GM12878 (cell line): ENCODE data around the gene GTPBP1. TPM values are rescaled to one million over a fixed set of nuclear protein-coding genes. Genes with fewer than 3 reads are reported as not detected.

Experiments
- ATAC-seq: fragments of 200-7000 bp; cut with Tn5 transposase; 3 replicates; pipeline ENCODE4 v1.9.1; 2020; ENCODE audit warnings: mild to moderate bottlenecking, moderate library complexity
- BruUV-seq: library from RNA; stranded (reverse); fragments of 400-500 nt; replicated peaks from 2 replicates; lab custom pipeline; 2021; lab: Mats Ljungman, UMichigan
- CTCF ChIA-PET: fragments of 300-600 bp; sonication (Branson Sonifier 250); formaldehyde crosslinking; extraction: SDS; loops from one replicate; lab custom pipeline; 2021; ENCODE audit warnings: inconsistent platforms; lab: Yijun Ruan, JAX
- POLR2A ChIA-PET: fragments of 350-600 bp; formaldehyde crosslinking; extraction: SDS; loops from one replicate; lab custom pipeline; 2021; ENCODE audit warnings: inconsistent platforms; lab: Charles Lee
- RAD21 ChIA-PET: fragments of 300-600 bp; sonication (Branson Sonifier 250); formaldehyde crosslinking; loops from one replicate; lab custom pipeline; 2023; ENCODE audit warnings: antibody characterized with exemption; ENCODE audit not compliant: unreplicated experiment; lab: Charles Lee
- SMC1A ChIA-PET: fragments of 300-600 bp; sonication (Branson Sonifier 250); formaldehyde crosslinking; loops from one replicate; lab custom pipeline; 2023; ENCODE audit not compliant: unreplicated experiment, uncharacterized antibody; lab: Charles Lee
- DNase-seq: peaks from one replicate; pipeline ENCODE4 v3.0.0-alpha.2; 2011; ENCODE audit warnings: low read depth, low spot score
- FAIRE-seq: peaks from 3 replicates; lab custom pipeline; 2011; peaks lifted over from hg19 to GRCh38; lab: Jason Lieb, UNC
- H2AFZ ChIP-seq: 2 replicates; pipeline ENCODE4 v1.6.0; 2011; ENCODE audit warnings: low read depth, low read length, control low read depth; ENCODE audit not compliant: control insufficient read depth
- H3K27ac ChIP-seq: 2 replicates; pipeline ENCODE4 v1.5.1; 2011; ENCODE audit warnings: control low read depth; ENCODE audit not compliant: control insufficient read depth, insufficient read depth
- H3K27me3 ChIP-seq, 2 experiments: replicated peaks in 1 of 2; 2 replicates each; pipeline versions ENCODE4 v1.6.0 to v1.6.1; 2011; ENCODE audit warnings: low read length in 1 of 2; ENCODE audit not compliant: control insufficient read depth in 2 of 2, insufficient read depth in 2 of 2
- H3K36me3 ChIP-seq, 2 experiments: 2 replicates each; pipeline ENCODE4 v1.5.1; 2011; ENCODE audit warnings: low read length in 1 of 2; ENCODE audit not compliant: control insufficient read depth in 2 of 2, insufficient read depth in 2 of 2
- H3K4me1 ChIP-seq: 2 replicates; pipeline ENCODE4 v1.6.1; 2011; ENCODE audit warnings: mild to moderate bottlenecking, low read length, moderate library complexity, mixed read lengths; ENCODE audit not compliant: control insufficient read depth, insufficient read depth
- H3K4me2 ChIP-seq: 2 replicates; pipeline ENCODE4 v1.6.0; 2011; ENCODE audit warnings: control low read depth; ENCODE audit not compliant: control insufficient read depth, insufficient read depth
- H3K4me3 ChIP-seq: fragments of 200-600 bp; sonication (generic); 2 replicates; pipeline ENCODE4 v1.5.1; 2016
- H3K79me2 ChIP-seq: 2 replicates; pipeline ENCODE4 v1.6.0; 2011; ENCODE audit warnings: low read length; ENCODE audit not compliant: control insufficient read depth, insufficient read depth
- H3K9ac ChIP-seq: 2 replicates; pipeline ENCODE4 v1.8.0; 2011; ENCODE audit warnings: low read length, control low read depth, mixed read lengths; ENCODE audit not compliant: control insufficient read depth, insufficient read depth
- H3K9me3 ChIP-seq: replicated peaks from 3 replicates; pipeline ENCODE4 v1.5.1; 2011; ENCODE audit warnings: mild to moderate bottlenecking, low read length; ENCODE audit not compliant: control insufficient read depth, insufficient read depth
- H4K20me1 ChIP-seq: 2 replicates; pipeline ENCODE4 v1.6.0; 2011; ENCODE audit not compliant: control insufficient read depth, insufficient read depth
- BHLHE40 ChIP-seq, 2 experiments: fragments of 450-650 bp in 1 of 2; IDR thresholded peaks; 2 replicates each; pipeline ENCODE4 v1.6.1; 2011 to 2017; ENCODE audit warnings: low read depth in 2 of 2, borderline replicate concordance in 1 of 2, improper control_type of control experiment in 1 of 2, low read length in 1 of 2, mild to moderate bottlenecking in 1 of 2
- KAT2A ChIP-seq: conservative IDR thresholded peaks from 2 replicates; pipeline ENCODE4 v1.6.1; 2011; ENCODE audit warnings: low read depth, low read length; ENCODE audit not compliant: control insufficient read depth
- MXI1 ChIP-seq: fragments of 150-350 bp; IDR thresholded peaks from 2 replicates; pipeline ENCODE4 v1.6.1; 2011; ENCODE audit warnings: low read depth, mild to moderate bottlenecking, inconsistent platforms, low read length, improper control_type of control experiment
- YBX1 ChIP-seq: fragments of 450-650 bp; IDR thresholded peaks from 2 replicates; pipeline ENCODE4 v1.6.1; 2016; ENCODE audit warnings: antibody characterized with exemption
- ZBTB40 ChIP-seq: fragments of 450-650 bp; IDR thresholded peaks from 2 replicates; pipeline ENCODE4 v1.6.1; 2016; ENCODE audit warnings: mild to moderate bottlenecking, moderate library complexity, borderline replicate concordance
- ZNF384 ChIP-seq: IDR thresholded peaks from 2 replicates; pipeline ENCODE4 v1.6.1; 2012; ENCODE audit warnings: low read depth, mild to moderate bottlenecking, low read length, improper control_type of control experiment, borderline replicate concordance
- ZSCAN29 ChIP-seq: fragments of 450-650 bp; IDR thresholded peaks from 2 replicates; pipeline ENCODE4 v1.6.1; 2017; ENCODE audit warnings: mild to moderate bottlenecking, moderate library complexity
- WGBS: methylation state at CpG from one replicate; pipeline ENCODE4 v1.1.6; 2016; ENCODE audit warnings: low lambda C conversion rate; ENCODE audit not compliant: insufficient replicate concordance, insufficient coverage; ENCODE audit errors: missing lambda C conversion rate; 5-methylcytosine and 5-hydroxymethylcytosine counted together
- in situ Hi-C: fragments of 300-500 bp; cut with MboI; formaldehyde crosslinking; loops from 9 replicates; pipeline ENCODE4 v1.14.3; 2018; ENCODE audit warnings: mixed read lengths
- intact Hi-C: fragments of 100-400 bp; cut with micrococcal nuclease; formaldehyde crosslinking; loops from one replicate; pipeline ENCODE4 v1.14.2; 2022; ENCODE audit not compliant: unreplicated experiment
- polyA plus RNA-seq, 11 experiments: library from polyadenylated mRNA; depleted of rRNA in 4 of 11; unstranded in 6 of 11; stranded (reverse) in 5 of 11; fragments of >200 nt; fragmentation: Nextera tagmentation in 4 of 11; fragmentation: Illumina TruSeq in 1 of 11; extraction: Ambion mirVana in 4 of 11; extraction: Trizol in 1 of 11; gene quantifications; 1 replicate in 1 of 11; 2 replicates in 10 of 11; pipeline versions ENCODE4 v1.2.1 to v1.2.3, GENCODE V29; 2011 to 2016; ENCODE audit warnings: inconsistent platforms in 2 of 11, missing spikeins in 2 of 11, low read depth in 1 of 11
- total RNA-seq, 4 experiments: library from RNA; depleted of rRNA in 3 of 4; stranded (reverse); fragments of >200 nt in 3 of 4; fragmentation: Illumina TruSeq in 1 of 4; extraction: Trizol in 1 of 4; gene quantifications; 2 replicates each; pipeline versions ENCODE4 v1.2.1 to v1.2.3, GENCODE V29; 2013 to 2021

GTPBP1 gene
- total and polyA plus RNA-seq, 10 of the 15 experiments (the other 5 are each of a cell fraction or from before 2014, with no cell fraction given): 0.89 to 63.1 (median 34.2) TPM

- intact Hi-C loops (loop anchor here (10.0 kb wide), 1 partner anchor 203 kb away; the partner anchor contains the start of gene DDX17), in situ Hi-C loops (no loop called here)
- RAD21 ChIA-PET: interaction anchor here (1.0 to 4.1 kb wide), 7 partner anchors 10 to 656 kb away, joined by 3 to 30 read pairs (median 4); partner anchors contain the start of gene TOMM22
- Histone ChIP-seq H3K27me3 (no peaks in the 10 kb centered on the region), H3K36me3 (peaks cover 0 to 6% of the 10 kb centered on the region in 2 experiments; a peak in 3 of 4 replicates), H3K4me1 (peaks cover 21% of the 10 kb centered on the region), H4K20me1 (peaks cover 12% of the 10 kb centered on the region), H2AFZ (no peak overlapping the region), H3K27ac (peak overlapping the region; percentile 85), H3K9me3 (no peaks in the 10 kb centered on the region), H3K4me3 (peak overlapping the region; percentile 95), H3K79me2 (peaks cover 63% of the 10 kb centered on the region), H3K9ac (peak overlapping the region; percentile 89; the same call in 1 of the 2 replicates), H3K4me2 (peak overlapping the region; percentile 60)
- SMC1A ChIA-PET: interaction anchor here (0.5 to 5.5 kb wide), 12 partner anchors 11 to 657 kb away, joined by 3 to 54 read pairs (median 4); partner anchors contain the start of gene TOMM22
- POLR2A ChIA-PET: interaction anchor here (0.6 to 3.3 kb wide), 6 partner anchors 10 to 1172 kb away, joined by 3 to 39 read pairs (median 10); partner anchors contain the start of gene TOMM22
- FAIRE-seq (no peak), ATAC-seq (no peak), DNase-seq (no peak)
- CTCF ChIA-PET: interaction anchor here (0.6 to 3.1 kb wide), 7 partner anchors 9 to 54 kb away, joined by 4 to 17 read pairs (median 9); partner anchors contain the start of gene TOMM22
- 7% methylated on average over 2 of the region's 2 CpGs for WGBS
- BruUV-seq: TSS peak; percentile 66
- no peak for TF ChIP-seq ZBTB40
- TF ChIP-seq BHLHE40 (IDR thresholded peaks at IDR 0.05; ENCODE audit: borderline replicate concordance in 1 of 2, low read depth in 2 of 2, low read length in 1 of 2): no peak
- no peak for TF ChIP-seq ZSCAN29
- no peak for TF ChIP-seq MXI1
- TF ChIP-seq KAT2A: no peak
- no peak for TF ChIP-seq YBX1
- TF ChIP-seq ZNF384: no peak
Observed at GRCh38 chr22:38707346-38707745, 1.6 kb downstream of the GTPBP1 start.
